ENCODE measurements around the gene TAF5L.

DNA sequence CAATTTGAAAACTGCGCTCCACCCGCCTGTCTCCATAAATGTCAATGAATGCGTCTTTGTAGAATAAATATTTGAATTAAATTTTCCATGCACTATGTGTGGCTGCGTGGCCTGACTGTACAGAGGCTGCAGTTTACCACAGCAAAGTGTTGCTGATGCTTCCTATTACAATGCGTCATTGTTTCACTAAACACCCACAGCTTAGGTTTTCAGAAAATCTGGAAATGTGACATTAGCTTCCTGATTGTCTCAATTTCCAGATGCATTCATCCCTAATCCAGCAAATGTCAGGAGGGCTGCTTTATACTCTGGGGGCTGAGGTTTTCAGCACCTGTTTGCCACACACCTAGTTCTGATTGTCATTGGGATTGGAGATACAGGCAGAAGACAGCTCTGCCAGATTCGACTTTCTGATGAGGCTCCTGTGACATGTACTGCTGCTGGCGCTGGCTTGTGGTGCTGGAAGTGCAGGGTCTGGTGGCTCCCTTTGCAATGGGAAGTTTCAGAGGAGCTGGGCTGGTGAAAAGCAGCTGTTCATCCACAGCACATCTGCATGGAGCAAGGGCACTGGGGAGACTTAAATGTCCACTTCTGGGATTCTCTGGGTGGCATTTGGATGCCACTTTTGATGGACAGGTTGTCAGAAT, 40.1 kb upstream of the TAF5L start:
- no peak for TF ChIP-seq POLR2A (IDR thresholded peaks at IDR 0.05)
- TF ChIP-seq, protein P1, sequence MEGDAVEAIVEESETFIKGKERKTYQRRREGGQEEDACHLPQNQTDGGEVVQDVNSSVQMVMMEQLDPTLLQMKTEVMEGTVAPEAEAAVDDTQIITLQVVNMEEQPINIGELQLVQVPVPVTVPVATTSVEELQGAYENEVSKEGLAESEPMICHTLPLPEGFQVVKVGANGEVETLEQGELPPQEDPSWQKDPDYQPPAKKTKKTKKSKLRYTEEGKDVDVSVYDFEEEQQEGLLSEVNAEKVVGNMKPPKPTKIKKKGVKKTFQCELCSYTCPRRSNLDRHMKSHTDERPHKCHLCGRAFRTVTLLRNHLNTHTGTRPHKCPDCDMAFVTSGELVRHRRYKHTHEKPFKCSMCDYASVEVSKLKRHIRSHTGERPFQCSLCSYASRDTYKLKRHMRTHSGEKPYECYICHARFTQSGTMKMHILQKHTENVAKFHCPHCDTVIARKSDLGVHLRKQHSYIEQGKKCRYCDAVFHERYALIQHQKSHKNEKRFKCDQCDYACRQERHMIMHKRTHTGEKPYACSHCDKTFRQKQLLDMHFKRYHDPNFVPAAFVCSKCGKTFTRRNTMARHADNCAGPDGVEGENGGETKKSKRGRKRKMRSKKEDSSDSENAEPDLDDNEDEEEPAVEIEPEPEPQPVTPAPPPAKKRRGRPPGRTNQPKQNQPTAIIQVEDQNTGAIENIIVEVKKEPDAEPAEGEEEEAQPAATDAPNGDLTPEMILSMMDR (IDR thresholded peaks at IDR 0.05): no peak
- no peak for TF ChIP-seq EP300 (IDR thresholded peaks at IDR 0.05)
